ENCODE results near the gene DTX1.

- TF ChIP-seq CTCF (IDR thresholded peaks at IDR 0.05; ENCODE audit: low read depth, low read length, poor library complexity, severe bottlenecking) (no peak), EZH2phosphoT487 (IDR thresholded peaks at IDR 0.05; ENCODE audit: borderline replicate concordance, low read length) (no peak)
Observed at GRCh38 chr12:113099364-113099763, 42.8 kb downstream of the DTX1 start.
